ENCODE data around the gene IPO13.

The IPO13 gene

DNA sequence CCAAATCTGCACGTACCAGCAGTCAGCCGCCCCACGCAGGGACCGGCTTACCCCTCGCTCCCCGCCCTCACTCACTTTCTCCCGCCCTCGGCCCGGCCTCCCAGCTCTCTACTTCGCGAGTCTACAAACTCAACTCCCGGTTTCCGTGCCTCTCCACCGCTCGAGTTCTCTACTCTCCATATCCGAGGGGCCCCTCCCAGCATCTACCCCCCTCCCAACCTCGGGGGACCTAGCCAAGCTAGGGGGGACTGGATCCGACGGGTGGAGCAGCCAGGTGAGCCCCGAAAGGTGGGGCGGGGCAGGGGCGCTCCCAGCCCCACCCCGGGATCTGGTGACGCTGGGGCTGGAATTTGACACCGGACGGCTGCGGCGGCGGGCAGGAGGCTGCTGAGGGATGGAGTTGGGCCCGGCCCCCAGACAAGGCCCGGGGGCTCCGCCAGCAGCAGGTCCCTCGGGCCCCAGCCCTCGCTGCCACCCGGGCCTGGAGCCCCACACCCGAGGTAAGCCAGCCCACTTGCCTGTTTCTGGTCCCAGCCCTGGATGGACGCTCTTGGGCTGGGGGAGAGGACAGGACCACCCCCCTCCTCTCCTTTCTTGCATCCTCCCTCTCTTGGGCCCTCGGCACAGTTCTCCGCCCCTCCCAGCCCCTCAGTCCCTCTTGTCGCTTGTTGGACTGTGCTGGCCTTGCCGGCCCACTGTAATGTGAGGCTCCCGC, 13.2 kb upstream of the IPO13 start, which contains the start of gene ARTN:
Gene ARTN, plus strand, starts transcription at position 416 of the 715 bp plus-strand sequence. CDS start 1,856 bp downstream, outside the sequence.
- H3K4me3 ChIP-seq (ENCODE audit: low read length) = peak within 1 kb of the TSS; percentile 25
- H3K36me3 ChIP-seq (replicated peaks; ENCODE audit: insufficient read depth, low read length) = no peaks in the 10 kb centered on the region
- no peaks in the 10 kb centered on the region for H3K27me3 ChIP-seq (replicated peaks; ENCODE audit: insufficient read depth, low read length)
- no peaks in the 10 kb centered on the region for H3K9me2 ChIP-seq (replicated peaks; ENCODE audit: insufficient read depth, low read length)
- H2AFZ ChIP-seq (ENCODE audit: low read length) = peak within 1 kb of the TSS; percentile 89
- no peaks in the 10 kb centered on the region for H3K79me2 ChIP-seq (ENCODE audit: low read length)
- no peaks in the 10 kb centered on the region for H3K9me3 ChIP-seq (replicated peaks; ENCODE audit: insufficient read depth, low read length)
- peaks cover 5% of the 10 kb centered on the region for H3K4me1 ChIP-seq (ENCODE audit: low read length)
- DNase-seq = no peak
- peak within 1 kb of the TSS; percentile 46 for H3K4me2 ChIP-seq (ENCODE audit: low read depth, low read length)
- no peak within 1 kb of the TSS for H3K27ac ChIP-seq (ENCODE audit: low read length)
- no peaks in the 10 kb centered on the region for H4K20me1 ChIP-seq (ENCODE audit: insufficient read depth, low read length)
- peak within 1 kb of the TSS; percentile 25; the same call in 1 of the 2 replicates for H3K9ac ChIP-seq (ENCODE audit: low read length)
- H3F3A ChIP-seq (ENCODE audit: insufficient read depth, low read length) = no peaks in the 10 kb centered on the region
- TF ChIP-seq CTCF (IDR thresholded peaks at IDR 0.05; ENCODE audit: low read length) (no peak), EZH2phosphoT487 (IDR thresholded peaks at IDR 0.05; ENCODE audit: low read length) (no peak), EZH2 (optimal IDR thresholded peaks at IDR 0.05; ENCODE audit: low read depth, low read length) (no peak)

DNA sequence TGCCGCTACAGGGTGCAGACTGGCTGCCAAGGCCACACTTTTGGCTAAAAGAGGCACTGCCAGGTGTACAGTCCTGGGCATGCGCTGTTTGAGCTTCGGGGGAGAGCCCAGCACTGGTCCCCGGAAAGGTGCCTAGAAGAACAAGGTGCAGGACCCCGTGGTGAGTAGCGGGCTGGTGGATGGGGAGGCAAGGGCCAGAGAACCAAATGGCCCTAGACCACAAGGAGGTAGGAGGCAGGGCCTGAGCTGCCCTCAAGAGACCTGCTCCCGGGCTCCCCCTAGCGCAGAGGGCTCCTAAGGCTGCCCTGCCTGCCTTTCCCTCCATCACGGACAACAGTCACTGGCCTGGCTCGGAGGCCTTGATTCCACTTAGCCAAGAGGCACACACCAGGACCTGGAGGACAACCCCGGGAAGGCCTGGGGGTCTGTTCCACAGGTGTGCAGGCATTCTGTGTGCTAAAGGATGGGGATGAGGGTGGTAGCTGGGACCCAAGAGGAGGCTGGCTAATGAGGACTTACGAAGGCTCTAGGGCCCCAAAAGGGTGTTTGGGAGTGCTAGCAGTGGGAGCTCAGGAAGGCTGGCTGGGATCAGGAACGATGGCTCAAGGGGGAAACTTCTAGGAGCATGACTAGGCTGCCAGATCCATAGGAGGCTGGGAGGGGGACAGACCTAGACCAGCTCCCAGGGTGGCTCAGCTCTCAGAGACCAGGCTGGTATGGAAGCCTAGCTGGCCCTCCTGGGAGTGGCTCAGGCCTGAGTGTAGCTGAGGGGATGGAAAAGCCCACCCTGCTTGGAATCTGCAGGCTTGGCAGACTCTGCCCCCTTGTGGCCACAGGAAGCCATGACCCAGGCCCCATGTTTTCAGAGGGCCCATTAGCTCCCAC, 12.4 kb upstream of the IPO13 start:
- Histone ChIP-seq H3K9me2 (replicated peaks; ENCODE audit: insufficient read depth, low read length) (no peaks in the 10 kb centered on the region), H3K9ac (ENCODE audit: low read length) (peak overlapping the region; percentile 25; the same call in 1 of the 2 replicates), H3K4me1 (ENCODE audit: low read length) (peaks cover 5% of the 10 kb centered on the region), H3K27me3 (replicated peaks; ENCODE audit: insufficient read depth, low read length) (no peaks in the 10 kb centered on the region), H3K4me3 (ENCODE audit: low read length) (peak overlapping the region; percentile 25), H3K79me2 (ENCODE audit: low read length) (no peaks in the 10 kb centered on the region), H3F3A (ENCODE audit: insufficient read depth, low read length) (no peaks in the 10 kb centered on the region), H3K36me3 (replicated peaks; ENCODE audit: insufficient read depth, low read length) (no peaks in the 10 kb centered on the region), H3K4me2 (ENCODE audit: low read depth, low read length) (peak overlapping the region; percentile 46), H4K20me1 (ENCODE audit: insufficient read depth, low read length) (no peaks in the 10 kb centered on the region), H2AFZ (ENCODE audit: low read length) (peak overlapping the region; percentile 89), H3K27ac (ENCODE audit: low read length) (no peak overlapping the region), H3K9me3 (replicated peaks; ENCODE audit: insufficient read depth, low read length) (no peaks in the 10 kb centered on the region)
- peak; percentile 72 for DNase-seq
- TF ChIP-seq EZH2phosphoT487 (IDR thresholded peaks at IDR 0.05; ENCODE audit: low read length) (no peak), CTCF (IDR thresholded peaks at IDR 0.05; ENCODE audit: low read length) (peak; percentile 83)

- H3K4me2 ChIP-seq (ENCODE audit: low read depth, low read length) = peak overlapping the region; percentile 46; the same call in 1 of the 2 replicates
- no peaks in the 10 kb centered on the region for H3K27me3 ChIP-seq (replicated peaks; ENCODE audit: insufficient read depth, low read length)
- H3K9me3 ChIP-seq (replicated peaks; ENCODE audit: insufficient read depth, low read length) = no peaks in the 10 kb centered on the region
- H3K4me1 ChIP-seq (ENCODE audit: low read length) = peaks cover 5% of the 10 kb centered on the region
- no peaks in the 10 kb centered on the region for H4K20me1 ChIP-seq (ENCODE audit: insufficient read depth, low read length)
- no peak overlapping the region for H3K4me3 ChIP-seq (ENCODE audit: low read length)
- H3K36me3 ChIP-seq (replicated peaks; ENCODE audit: insufficient read depth, low read length) = no peaks in the 10 kb centered on the region
- TF ChIP-seq CTCF (IDR thresholded peaks at IDR 0.05; ENCODE audit: low read length) (no peak), EZH2phosphoT487 (IDR thresholded peaks at IDR 0.05; ENCODE audit: low read length) (no peak)
- DNase-seq = no peak
- no peaks in the 10 kb centered on the region for H3K9me2 ChIP-seq (replicated peaks; ENCODE audit: insufficient read depth, low read length)
- H3F3A ChIP-seq (ENCODE audit: insufficient read depth, low read length) = no peaks in the 10 kb centered on the region
- H3K79me2 ChIP-seq (ENCODE audit: low read length) = no peaks in the 10 kb centered on the region
- no peak overlapping the region for H3K9ac ChIP-seq (ENCODE audit: low read length)
- H3K27ac ChIP-seq (ENCODE audit: low read length) = no peak overlapping the region
- peak overlapping the region; percentile 89; the same call in 1 of the 2 replicates for H2AFZ ChIP-seq (ENCODE audit: low read length)
These were observed 11.8 kb upstream of the IPO13 start for GRCh38 chr1:43934986-43935324.

Data from MM.1S (cell line).